Breast epithelium (tissue), 3 donors: ENCODE measurements around the gene LRRN2.

Experiments used
- CTCF ChIP-seq, 3 donors: fragments of 450-650 bp; IDR thresholded peaks; one replicate each; pipeline ENCODE4 v1.5.1; 2016 to 2017; ENCODE audit warnings: antibody characterized with exemption in 3 of 3, mild to moderate bottlenecking in 3 of 3, moderate library complexity in 3 of 3
- POLR2A ChIP-seq: fragments of 450-650 bp; IDR thresholded peaks from one replicate; pipeline ENCODE4 v1.6.1; 2016; ENCODE audit warnings: antibody characterized with exemption, mild to moderate bottlenecking, moderate library complexity

GRCh38 chr1:204672482-204673121, 12.9 kb downstream of the LRRN2 start:
- TF ChIP-seq CTCF (IDR thresholded peaks at IDR 0.05): no peak
- TF ChIP-seq POLR2A: no peak
